GM12892 (cell line): Measurements from ENCODE around the gene CAMK2B.

Experiments
- POLR2A ChIP-seq: IDR thresholded peaks from 2 replicates; pipeline ENCODE4 v1.6.1; 2011; ENCODE audit warnings: low read depth, low read length, control low read depth
- POLR2AphosphoS5 ChIP-seq: IDR thresholded peaks from 2 replicates; pipeline ENCODE4 v1.6.1; 2011; ENCODE audit warnings: low read depth, low read length, control low read depth

DNA sequence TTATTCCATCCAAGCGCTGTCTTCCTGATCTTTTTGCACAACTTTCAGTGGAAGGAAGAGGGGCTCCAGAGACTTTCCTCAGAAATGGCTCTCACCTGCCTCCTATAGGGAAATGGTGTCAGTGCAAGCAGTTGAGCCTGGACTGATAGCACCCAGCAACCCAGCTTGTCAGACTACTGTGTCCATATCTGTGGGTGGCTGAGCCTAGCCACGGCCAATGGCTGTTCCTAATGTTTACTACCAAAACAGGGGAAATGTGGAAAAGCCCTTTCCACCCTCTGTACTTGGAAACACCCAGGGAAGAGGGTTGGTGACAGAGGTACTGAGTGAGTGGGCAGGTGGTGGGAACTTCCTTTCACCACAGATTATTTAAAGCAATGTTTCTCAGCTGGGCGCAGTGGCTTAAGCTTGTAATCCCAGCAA lies 128.9 kb downstream of the CAMK2B start:
- TF ChIP-seq POLR2A (no peak), POLR2AphosphoS5 (no peak)
